Esophagus muscularis mucosa (tissue), 4 donors: ENCODE results near the gene GMEB2. TPM values are rescaled to one million over a fixed set of nuclear protein-coding genes. Genes with fewer than 3 reads are reported as not detected.

Experiments
- DNase-seq: peaks from one replicate; pipeline ENCODE4 v3.0.0-alpha.2; 2017; ENCODE audit errors: extremely low spot score
- H3K27ac ChIP-seq, 4 donors: fragments of 200-600 bp; sonication (generic); replicated peaks in 1 of 4; 1 replicate in 3 of 4; 2 replicates in 1 of 4; pipeline ENCODE4 v1.5.1; 2016 to 2019; ENCODE audit warnings: mild to moderate bottlenecking in 1 of 4
- H3K27me3 ChIP-seq, 4 donors: fragments of 200-600 bp; sonication (generic); one replicate each; pipeline versions ENCODE4 v1.5.1 to v1.6.0; 2016 to 2019
- H3K36me3 ChIP-seq, 4 donors: fragments of 200-600 bp; sonication (generic); one replicate each; pipeline ENCODE4 v1.5.1; 2016 to 2019
- H3K4me1 ChIP-seq, 4 donors: fragments of 200-600 bp; sonication (generic); one replicate each; pipeline ENCODE4 v1.5.1; 2016 to 2019
- H3K4me3 ChIP-seq, 4 donors: fragments of 200-600 bp; sonication (generic); 1 replicate in 2 of 4; 2 replicates in 2 of 4; pipeline ENCODE4 v1.5.1; 2016 to 2019; ENCODE audit warnings: mild to moderate bottlenecking in 4 of 4, moderate library complexity in 1 of 4
- H3K9me3 ChIP-seq, 4 donors: fragments of 200-600 bp; sonication (generic); 1 replicate in 3 of 4; 2 replicates in 1 of 4; pipeline ENCODE4 v1.5.1; 2016 to 2019
- EP300 ChIP-seq: sonication (generic); formaldehyde crosslinking; IDR thresholded peaks from one replicate; pipeline ENCODE4 v1.6.1; 2017; ENCODE audit warnings: antibody characterized with exemption
- POLR2A ChIP-seq: fragments of 450-650 bp; IDR thresholded peaks from one replicate; pipeline ENCODE4 v1.6.1; 2017; ENCODE audit warnings: antibody characterized with exemption, moderate library complexity, mild to moderate bottlenecking, low read depth
- POLR2AphosphoS5 ChIP-seq, 2 donors: sonication (generic); formaldehyde crosslinking; IDR thresholded peaks; one replicate each; pipeline ENCODE4 v1.6.1; 2017; ENCODE audit warnings: antibody characterized with exemption in 2 of 2
- WGBS: methylation state at CpG from one replicate; pipeline ENCODE4 v1.1.5; 2018; 5-methylcytosine and 5-hydroxymethylcytosine counted together
- intact Hi-C: fragments of 100-400 bp; cut with DNase I; formaldehyde crosslinking; loops from one replicate; pipeline ENCODE4 v1.15.1; 2023
- total RNA-seq, 4 donors: library from RNA; depleted of rRNA; stranded (reverse); fragments of >200 nt; gene quantifications; one replicate each; pipeline versions ENCODE4 v1.1.0 to v1.2.1, GENCODE V29; 2016
- TF ChIP-seq, protein P1 (sequence below), 3 experiments: fragments of 200-600 bp in 2 of 3; fragments of 450-650 bp in 1 of 3; sonication (generic) in 2 of 3; IDR thresholded peaks; one replicate each; pipeline ENCODE4 v1.5.1; 2017 to 2019; ENCODE audit warnings: antibody characterized with exemption in 3 of 3, mild to moderate bottlenecking in 2 of 3, moderate library complexity in 1 of 3

The GMEB2 gene
- total RNA-seq, 4 donors from 2014 or later: 11.1 to 19.1 (median 14.0) TPM

DNA sequence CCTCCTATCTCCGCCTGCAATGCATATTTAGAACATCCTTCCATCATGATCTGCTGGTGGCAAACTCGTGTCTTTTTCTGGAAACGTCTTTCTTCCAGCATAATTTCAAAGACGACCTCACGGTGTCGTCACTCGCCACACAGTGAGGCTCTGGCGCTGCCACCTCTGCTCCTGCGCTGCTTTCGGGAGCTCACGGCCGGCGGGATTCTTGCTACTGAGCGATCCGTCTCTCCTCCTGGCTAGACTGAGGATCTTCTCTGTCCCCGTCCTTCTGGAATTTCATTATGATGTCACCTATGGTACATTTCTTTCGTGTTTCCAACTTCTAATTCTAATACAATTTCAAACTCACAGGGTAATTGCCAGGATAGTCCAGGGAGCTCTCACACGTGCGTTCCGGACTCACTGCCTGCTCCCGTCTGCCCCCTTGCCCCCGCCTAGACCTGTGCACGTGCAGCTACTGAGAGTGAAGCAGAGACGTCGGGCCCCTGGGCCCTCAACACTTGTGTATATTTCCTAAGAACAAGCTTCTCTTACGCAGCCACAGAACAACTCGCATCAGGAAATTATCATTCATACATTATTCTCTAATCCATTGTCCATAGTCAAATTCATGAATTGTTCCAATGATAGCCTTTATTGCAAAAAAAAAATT is 27.4 kb downstream of the GMEB2 start:
- WGBS: 93% methylated on average over 27 of the region's 27 CpGs
- no peak for TF ChIP-seq POLR2AphosphoS5 (IDR thresholded peaks at IDR 0.05)
- no peak for TF ChIP-seq POLR2A
- TF ChIP-seq, protein P1, sequence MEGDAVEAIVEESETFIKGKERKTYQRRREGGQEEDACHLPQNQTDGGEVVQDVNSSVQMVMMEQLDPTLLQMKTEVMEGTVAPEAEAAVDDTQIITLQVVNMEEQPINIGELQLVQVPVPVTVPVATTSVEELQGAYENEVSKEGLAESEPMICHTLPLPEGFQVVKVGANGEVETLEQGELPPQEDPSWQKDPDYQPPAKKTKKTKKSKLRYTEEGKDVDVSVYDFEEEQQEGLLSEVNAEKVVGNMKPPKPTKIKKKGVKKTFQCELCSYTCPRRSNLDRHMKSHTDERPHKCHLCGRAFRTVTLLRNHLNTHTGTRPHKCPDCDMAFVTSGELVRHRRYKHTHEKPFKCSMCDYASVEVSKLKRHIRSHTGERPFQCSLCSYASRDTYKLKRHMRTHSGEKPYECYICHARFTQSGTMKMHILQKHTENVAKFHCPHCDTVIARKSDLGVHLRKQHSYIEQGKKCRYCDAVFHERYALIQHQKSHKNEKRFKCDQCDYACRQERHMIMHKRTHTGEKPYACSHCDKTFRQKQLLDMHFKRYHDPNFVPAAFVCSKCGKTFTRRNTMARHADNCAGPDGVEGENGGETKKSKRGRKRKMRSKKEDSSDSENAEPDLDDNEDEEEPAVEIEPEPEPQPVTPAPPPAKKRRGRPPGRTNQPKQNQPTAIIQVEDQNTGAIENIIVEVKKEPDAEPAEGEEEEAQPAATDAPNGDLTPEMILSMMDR (IDR thresholded peaks at IDR 0.05): no peak
- no peak for TF ChIP-seq EP300
- Histone ChIP-seq H3K36me3 (peaks cover 22 to 93% (median 89%) of the 10 kb centered on the region in 4 donors), H3K4me1 (peaks cover 0 to 2% (median 0%) of the 10 kb centered on the region in 4 donors), H3K27me3 (no peaks in the 10 kb centered on the region), H3K9me3 (no peaks in the 10 kb centered on the region), H3K27ac (no peak overlapping the region), H3K4me3 (no peak overlapping the region)
- no peak for DNase-seq
- intact Hi-C loops: no loop called here

DNA sequence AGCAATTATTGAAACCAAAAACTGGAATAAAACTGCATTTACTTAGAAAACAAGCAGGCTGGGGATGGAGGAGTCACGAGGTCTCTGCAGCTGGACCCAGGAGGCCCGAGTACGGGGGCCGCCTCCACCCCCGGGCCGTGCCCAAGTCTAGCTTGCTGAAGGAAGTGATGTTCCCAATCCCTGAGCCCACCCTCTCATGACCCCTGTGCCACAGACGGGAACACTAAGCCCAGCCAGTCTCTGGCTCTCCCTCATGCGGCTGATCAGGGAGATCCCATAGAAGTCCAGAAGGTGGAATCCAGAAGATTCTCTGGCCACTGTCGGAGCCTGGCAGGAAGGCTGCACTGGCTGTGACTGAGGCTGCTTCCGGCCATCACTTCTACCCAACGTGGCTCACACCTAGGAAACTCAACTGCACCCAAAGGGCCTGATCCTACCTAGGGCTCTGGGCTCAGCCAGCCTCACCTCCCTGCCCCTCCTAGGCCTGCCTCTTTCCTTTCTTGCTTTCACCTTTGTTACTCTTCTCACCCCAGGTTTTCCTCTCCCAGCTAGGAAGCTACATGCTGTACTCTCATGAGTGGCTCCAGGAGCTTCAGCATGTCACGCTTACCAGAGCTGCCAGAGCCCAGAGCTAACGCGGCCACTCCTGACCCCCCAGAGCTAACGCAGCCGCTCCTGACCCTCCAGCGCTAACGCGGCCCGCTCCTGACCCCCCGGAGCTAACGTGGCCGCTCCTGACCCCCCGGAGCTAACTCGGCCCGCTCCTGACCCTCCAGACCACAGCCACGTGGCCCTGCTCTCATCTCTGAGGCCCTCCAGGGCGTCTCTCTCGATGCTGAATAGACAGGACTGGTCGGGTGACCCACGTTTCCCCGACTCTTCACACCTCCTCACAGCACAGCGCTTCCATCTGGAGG is 28.2 kb downstream of the GMEB2 start:
- Histone ChIP-seq H3K27ac (no peak overlapping the region), H3K9me3 (no peaks in the 10 kb centered on the region), H3K27me3 (no peaks in the 10 kb centered on the region), H3K4me1 (peaks cover 0 to 10% (median 0%) of the 10 kb centered on the region in 4 donors), H3K36me3 (peaks cover 19 to 96% (median 91%) of the 10 kb centered on the region in 4 donors), H3K4me3 (no peak overlapping the region)
- TF ChIP-seq POLR2AphosphoS5 (IDR thresholded peaks at IDR 0.05) (no peak), EP300 (no peak), POLR2A (no peak)
- TF ChIP-seq, protein P1 (IDR thresholded peaks at IDR 0.05): no peak
- DNase-seq: no peak
- WGBS: 94% methylated on average over 33 of the region's 33 CpGs
- intact Hi-C loops: no loop called here

- DNase-seq: no peak
- H3K4me1 ChIP-seq: peaks cover 0 to 11% (median 0%) of the 10 kb centered on the region in 4 donors
- no peak overlapping the region for H3K27ac ChIP-seq
- no peaks in the 10 kb centered on the region for H3K27me3 ChIP-seq
- TF ChIP-seq POLR2AphosphoS5 (IDR thresholded peaks at IDR 0.05): no peak
- TF ChIP-seq, protein P1 (IDR thresholded peaks at IDR 0.05): no peak
- no peak for TF ChIP-seq EP300
- TF ChIP-seq POLR2A: no peak
- H3K4me3 ChIP-seq: no peak overlapping the region
- intact Hi-C loops: no loop called here
- H3K9me3 ChIP-seq: no peaks in the 10 kb centered on the region
- peaks cover 17 to 98% (median 91%) of the 10 kb centered on the region in 4 donors for H3K36me3 ChIP-seq
- WGBS: 85% methylated on average over 22 of the region's 23 CpGs
Measured at GRCh38 chr20:63597651-63598478, 29.0 kb downstream of the GMEB2 start.

DNA sequence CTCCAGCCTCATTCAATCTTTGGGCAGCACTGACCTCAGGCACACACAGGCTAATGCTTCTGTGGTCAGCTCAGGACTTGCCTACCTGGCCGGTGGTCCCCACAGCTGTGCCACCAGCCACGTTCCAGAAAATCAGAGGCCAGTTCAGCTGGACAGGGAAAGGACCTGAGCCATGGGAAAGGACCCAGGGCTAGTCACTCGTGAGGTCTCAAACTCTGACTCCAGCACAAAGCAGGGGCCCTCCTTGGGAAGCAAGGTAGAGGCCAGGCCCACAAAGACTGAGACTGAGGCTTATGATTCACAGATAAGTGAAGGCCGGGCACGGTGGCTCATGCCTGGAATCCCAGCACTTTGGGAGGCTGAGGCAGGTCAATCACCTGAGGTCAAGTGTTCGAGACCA is 30.5 kb downstream of the GMEB2 start:
- no peak for DNase-seq
- H3K27ac ChIP-seq: no peak overlapping the region
- peaks cover 17 to 98% (median 91%) of the 10 kb centered on the region in 4 donors for H3K36me3 ChIP-seq
- H3K9me3 ChIP-seq: no peaks in the 10 kb centered on the region
- TF ChIP-seq EP300: no peak
- TF ChIP-seq POLR2AphosphoS5 (IDR thresholded peaks at IDR 0.05): no peak
- no peak for TF ChIP-seq POLR2A
- TF ChIP-seq, protein P1 (IDR thresholded peaks at IDR 0.05): no peak
- 86% methylated on average over 3 of the region's 6 CpGs for WGBS
- H3K4me1 ChIP-seq: peaks cover 0 to 11% (median 0%) of the 10 kb centered on the region in 4 donors
- H3K4me3 ChIP-seq: no peak overlapping the region
- intact Hi-C loops: no loop called here
- no peaks in the 10 kb centered on the region for H3K27me3 ChIP-seq
